ENCODE data around the gene FBXO15. TPM values are rescaled to one million over a fixed set of nuclear protein-coding genes. Genes with fewer than 3 reads are reported as not detected.

Gene FBXO15
- total and polyA plus RNA-seq, 4 donors: 0.23 to 0.50 (median 0.41) TPM

DNA sequence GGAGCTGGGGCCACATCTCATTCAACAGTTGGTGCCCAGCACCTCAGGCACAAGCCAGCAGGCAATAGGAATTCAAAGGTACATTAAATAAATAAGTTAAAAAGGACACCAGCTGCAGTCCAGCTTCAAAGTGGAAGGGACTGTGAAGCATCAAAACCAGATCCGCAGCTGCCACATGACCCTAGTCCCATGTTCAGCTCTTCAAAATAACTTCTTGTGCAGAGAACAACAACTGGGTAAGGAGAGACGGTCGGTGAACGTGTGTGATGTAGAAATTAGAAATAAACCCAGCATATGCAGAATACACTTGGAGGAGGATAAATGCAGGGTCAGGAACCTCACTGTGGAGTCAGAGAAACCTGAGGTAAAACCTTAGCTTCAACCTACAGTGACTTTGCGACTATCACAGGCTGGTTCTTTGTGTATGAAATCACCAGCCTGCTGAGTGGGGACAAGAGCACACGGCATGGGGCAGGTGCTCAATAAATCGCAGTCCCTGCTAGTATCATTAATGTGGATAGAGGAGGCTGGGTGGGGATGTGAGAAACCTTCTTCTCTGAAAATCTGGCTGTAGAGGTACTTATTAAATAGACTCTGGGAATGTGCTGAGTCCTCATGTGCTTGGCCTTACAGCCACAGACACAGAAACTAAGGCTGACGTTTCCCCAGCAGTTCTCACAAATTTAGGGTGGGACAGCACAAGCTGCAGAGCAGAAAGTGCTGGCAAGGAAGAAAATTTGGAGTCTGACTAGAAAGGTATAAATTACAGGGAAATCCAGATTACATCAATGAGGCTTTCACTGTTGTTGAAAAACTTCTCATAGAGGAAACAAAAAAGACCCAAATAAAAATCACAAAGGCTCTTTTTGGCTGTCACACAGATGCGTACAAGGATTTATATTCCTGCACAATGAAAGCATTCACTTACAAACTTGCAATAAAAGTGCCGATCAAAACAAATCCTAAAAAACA lies 20.7 kb downstream of the FBXO15 start:
- Histone ChIP-seq H3K36me3 (ENCODE audit: control insufficient read depth in 4 of 4, insufficient read depth in 3 of 4, low read depth in 1 of 4, low read length in 3 of 4) (no peaks in the 10 kb centered on the region), H3K27me3 (ENCODE audit: control insufficient read depth in 4 of 4, insufficient read depth in 4 of 4, low read length in 3 of 4) (no peaks in the 10 kb centered on the region), H3K9ac (ENCODE audit: low read depth in 1 of 2, low read length in 2 of 2) (no peak overlapping the region), H3K27ac (ENCODE audit: low read depth in 1 of 2, low read length in 2 of 2) (no peak overlapping the region), H3K9me3 (ENCODE audit: control insufficient read depth in 4 of 4, low read length in 3 of 4) (no peaks in the 10 kb centered on the region), H3K4me1 (ENCODE audit: control insufficient read depth in 4 of 4, insufficient read depth in 4 of 4, low read length in 3 of 4) (no peaks in the 10 kb centered on the region), H3K4me3 (ENCODE audit: low read depth in 1 of 3, low read length in 3 of 3) (no peak overlapping the region)
- 75% methylated on average over 10 of the region's 10 CpGs for WGBS
- no peak for DNase-seq (ENCODE audit: low spot score)
- TF ChIP-seq HNF4G (IDR thresholded peaks at IDR 0.05) (no peak), RAD21 (IDR thresholded peaks at IDR 0.05) (no peak), FOXA1 (IDR thresholded peaks at IDR 0.05) (no peak), RXRA (IDR thresholded peaks at IDR 0.05) (no peak), EGR1 (IDR thresholded peaks at IDR 0.05; ENCODE audit: low read depth in 2 of 2) (no peak), NR2F2 (IDR thresholded peaks at IDR 0.05) (no peak), YY1 (IDR thresholded peaks at IDR 0.05) (no peak), FOXA2 (IDR thresholded peaks at IDR 0.05) (no peak), HNF4A (conservative IDR thresholded peaks at IDR 0.05) (no peak), GABPA (IDR thresholded peaks at IDR 0.05 in 1 of 2, conservative IDR thresholded peaks at IDR 0.05 in 1 of 2) (no peak), JUND (IDR thresholded peaks at IDR 0.05) (no peak)
- TF ChIP-seq, protein P1, sequence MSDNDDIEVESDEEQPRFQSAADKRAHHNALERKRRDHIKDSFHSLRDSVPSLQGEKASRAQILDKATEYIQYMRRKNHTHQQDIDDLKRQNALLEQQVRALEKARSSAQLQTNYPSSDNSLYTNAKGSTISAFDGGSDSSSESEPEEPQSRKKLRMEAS (IDR thresholded peaks at IDR 0.05): no peak
- TF ChIP-seq, protein P2, sequence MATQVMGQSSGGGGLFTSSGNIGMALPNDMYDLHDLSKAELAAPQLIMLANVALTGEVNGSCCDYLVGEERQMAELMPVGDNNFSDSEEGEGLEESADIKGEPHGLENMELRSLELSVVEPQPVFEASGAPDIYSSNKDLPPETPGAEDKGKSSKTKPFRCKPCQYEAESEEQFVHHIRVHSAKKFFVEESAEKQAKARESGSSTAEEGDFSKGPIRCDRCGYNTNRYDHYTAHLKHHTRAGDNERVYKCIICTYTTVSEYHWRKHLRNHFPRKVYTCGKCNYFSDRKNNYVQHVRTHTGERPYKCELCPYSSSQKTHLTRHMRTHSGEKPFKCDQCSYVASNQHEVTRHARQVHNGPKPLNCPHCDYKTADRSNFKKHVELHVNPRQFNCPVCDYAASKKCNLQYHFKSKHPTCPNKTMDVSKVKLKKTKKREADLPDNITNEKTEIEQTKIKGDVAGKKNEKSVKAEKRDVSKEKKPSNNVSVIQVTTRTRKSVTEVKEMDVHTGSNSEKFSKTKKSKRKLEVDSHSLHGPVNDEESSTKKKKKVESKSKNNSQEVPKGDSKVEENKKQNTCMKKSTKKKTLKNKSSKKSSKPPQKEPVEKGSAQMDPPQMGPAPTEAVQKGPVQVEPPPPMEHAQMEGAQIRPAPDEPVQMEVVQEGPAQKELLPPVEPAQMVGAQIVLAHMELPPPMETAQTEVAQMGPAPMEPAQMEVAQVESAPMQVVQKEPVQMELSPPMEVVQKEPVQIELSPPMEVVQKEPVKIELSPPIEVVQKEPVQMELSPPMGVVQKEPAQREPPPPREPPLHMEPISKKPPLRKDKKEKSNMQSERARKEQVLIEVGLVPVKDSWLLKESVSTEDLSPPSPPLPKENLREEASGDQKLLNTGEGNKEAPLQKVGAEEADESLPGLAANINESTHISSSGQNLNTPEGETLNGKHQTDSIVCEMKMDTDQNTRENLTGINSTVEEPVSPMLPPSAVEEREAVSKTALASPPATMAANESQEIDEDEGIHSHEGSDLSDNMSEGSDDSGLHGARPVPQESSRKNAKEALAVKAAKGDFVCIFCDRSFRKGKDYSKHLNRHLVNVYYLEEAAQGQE (IDR thresholded peaks at IDR 0.05): no peak
- TF ChIP-seq, protein P3, sequence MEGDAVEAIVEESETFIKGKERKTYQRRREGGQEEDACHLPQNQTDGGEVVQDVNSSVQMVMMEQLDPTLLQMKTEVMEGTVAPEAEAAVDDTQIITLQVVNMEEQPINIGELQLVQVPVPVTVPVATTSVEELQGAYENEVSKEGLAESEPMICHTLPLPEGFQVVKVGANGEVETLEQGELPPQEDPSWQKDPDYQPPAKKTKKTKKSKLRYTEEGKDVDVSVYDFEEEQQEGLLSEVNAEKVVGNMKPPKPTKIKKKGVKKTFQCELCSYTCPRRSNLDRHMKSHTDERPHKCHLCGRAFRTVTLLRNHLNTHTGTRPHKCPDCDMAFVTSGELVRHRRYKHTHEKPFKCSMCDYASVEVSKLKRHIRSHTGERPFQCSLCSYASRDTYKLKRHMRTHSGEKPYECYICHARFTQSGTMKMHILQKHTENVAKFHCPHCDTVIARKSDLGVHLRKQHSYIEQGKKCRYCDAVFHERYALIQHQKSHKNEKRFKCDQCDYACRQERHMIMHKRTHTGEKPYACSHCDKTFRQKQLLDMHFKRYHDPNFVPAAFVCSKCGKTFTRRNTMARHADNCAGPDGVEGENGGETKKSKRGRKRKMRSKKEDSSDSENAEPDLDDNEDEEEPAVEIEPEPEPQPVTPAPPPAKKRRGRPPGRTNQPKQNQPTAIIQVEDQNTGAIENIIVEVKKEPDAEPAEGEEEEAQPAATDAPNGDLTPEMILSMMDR (IDR thresholded peaks at IDR 0.05; ENCODE audit: low read depth, low read length, missing input control): no peak
- TF ChIP-seq, protein P4, sequence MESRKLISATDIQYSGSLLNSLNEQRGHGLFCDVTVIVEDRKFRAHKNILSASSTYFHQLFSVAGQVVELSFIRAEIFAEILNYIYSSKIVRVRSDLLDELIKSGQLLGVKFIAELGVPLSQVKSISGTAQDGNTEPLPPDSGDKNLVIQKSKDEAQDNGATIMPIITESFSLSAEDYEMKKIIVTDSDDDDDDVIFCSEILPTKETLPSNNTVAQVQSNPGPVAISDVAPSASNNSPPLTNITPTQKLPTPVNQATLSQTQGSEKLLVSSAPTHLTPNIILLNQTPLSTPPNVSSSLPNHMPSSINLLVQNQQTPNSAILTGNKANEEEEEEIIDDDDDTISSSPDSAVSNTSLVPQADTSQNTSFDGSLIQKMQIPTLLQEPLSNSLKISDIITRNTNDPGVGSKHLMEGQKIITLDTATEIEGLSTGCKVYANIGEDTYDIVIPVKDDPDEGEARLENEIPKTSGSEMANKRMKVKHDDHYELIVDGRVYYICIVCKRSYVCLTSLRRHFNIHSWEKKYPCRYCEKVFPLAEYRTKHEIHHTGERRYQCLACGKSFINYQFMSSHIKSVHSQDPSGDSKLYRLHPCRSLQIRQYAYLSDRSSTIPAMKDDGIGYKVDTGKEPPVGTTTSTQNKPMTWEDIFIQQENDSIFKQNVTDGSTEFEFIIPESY (IDR thresholded peaks at IDR 0.05): no peak
- TF ChIP-seq, protein P5, sequence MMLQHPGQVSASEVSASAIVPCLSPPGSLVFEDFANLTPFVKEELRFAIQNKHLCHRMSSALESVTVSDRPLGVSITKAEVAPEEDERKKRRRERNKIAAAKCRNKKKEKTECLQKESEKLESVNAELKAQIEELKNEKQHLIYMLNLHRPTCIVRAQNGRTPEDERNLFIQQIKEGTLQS (IDR thresholded peaks at IDR 0.05): no peak

Data from liver (tissue), 9 donors.